CD4-positive, alpha-beta T cell (primary cell): ENCODE results near the gene CRIM1. TPM values are rescaled to one million over a fixed set of nuclear protein-coding genes. Genes with fewer than 3 reads are reported as not detected.

Source experiments
- ATAC-seq: fragments of 200-7000 bp; cut with Tn5 transposase; one replicate; pipeline ENCODE4 v1.10.0; 2022; ENCODE audit warnings: mild to moderate bottlenecking; ENCODE audit not compliant: poor library complexity
- CTCF ChIA-PET: fragments of 350-600 bp; sonication (Branson Sonifier 250); formaldehyde crosslinking; loops from one replicate; lab custom pipeline; 2021; ENCODE audit warnings: antibody characterized with exemption, inconsistent platforms; lab: Charles Lee
- POLR2A ChIA-PET: fragments of 350-600 bp; sonication (Branson Sonifier 250); formaldehyde crosslinking; loops from one replicate; lab custom pipeline; 2021; ENCODE audit warnings: antibody characterized with exemption, inconsistent platforms; lab: Charles Lee
- DNase-seq, 14 experiments: peaks; one replicate each; pipeline ENCODE4 v3.0.0-alpha.2; 2013 to 2020; ENCODE audit warnings: mixed read lengths in 2 of 14
- H3K27ac ChIP-seq, 2 donors: one replicate each; pipeline versions ENCODE4 v1.5.1 to v1.7.0; 2013; ENCODE audit warnings: low read length in 2 of 2, low read depth in 1 of 2, mild to moderate bottlenecking in 1 of 2
- H3K27me3 ChIP-seq, 2 experiments: 1 replicate in 1 of 2; 2 replicates in 1 of 2; pipeline versions ENCODE4 v1.6.1 to v1.7.0; 2013; ENCODE audit warnings: low read length in 2 of 2, control low read depth in 1 of 2, mild to moderate bottlenecking in 1 of 2, moderate library complexity in 1 of 2; ENCODE audit not compliant: insufficient read depth in 2 of 2, control insufficient read depth in 1 of 2
- H3K36me3 ChIP-seq: one replicate; pipeline ENCODE4 v1.6.1; 2013; ENCODE audit warnings: low read length, control low read depth; ENCODE audit not compliant: insufficient read depth
- H3K4me1 ChIP-seq: one replicate; pipeline ENCODE4 v1.6.1; 2013; ENCODE audit warnings: low read length, control low read depth; ENCODE audit not compliant: insufficient read depth
- H3K4me3 ChIP-seq: one replicate; pipeline ENCODE4 v1.5.1; 2013; ENCODE audit warnings: mild to moderate bottlenecking, low read length, moderate library complexity
- H3K9me3 ChIP-seq, 2 experiments: 1 replicate in 1 of 2; 2 replicates in 1 of 2; pipeline versions ENCODE4 v1.6.1 to v1.7.0; 2013; ENCODE audit warnings: low read length in 2 of 2, mild to moderate bottlenecking in 2 of 2, control low read depth in 1 of 2, moderate library complexity in 1 of 2; ENCODE audit not compliant: control insufficient read depth in 1 of 2, insufficient read depth in 1 of 2
- H3K27ac Mint-ChIP-seq: one replicate; pipeline ENCODE4 v1.8.0; 2020; ENCODE audit warnings: mixed read lengths
- H3K27me3 Mint-ChIP-seq: one replicate; pipeline ENCODE4 v1.8.0; 2021; ENCODE audit warnings: mixed read lengths
- H3K36me3 Mint-ChIP-seq: one replicate; pipeline ENCODE4 v1.8.0; 2021; ENCODE audit warnings: low read depth, mixed read lengths
- H3K4me1 Mint-ChIP-seq: one replicate; pipeline ENCODE4 v1.8.0; 2021; ENCODE audit warnings: low read depth, mixed read lengths
- H3K4me3 Mint-ChIP-seq: one replicate; pipeline ENCODE4 v1.8.0; 2020; ENCODE audit warnings: mild to moderate bottlenecking, mixed read lengths
- H3K9me3 Mint-ChIP-seq: one replicate; pipeline ENCODE4 v1.8.0; 2020; ENCODE audit warnings: mixed read lengths
- intact Hi-C, 2 experiments: fragments of 100-400 bp; cut with DNase I in 1 of 2; cut with micrococcal nuclease in 1 of 2; formaldehyde crosslinking; loops; one replicate each; pipeline versions ENCODE4 v1.15.1 to v1.9.0; 2023 to 2025; cut with DNase I, micrococcal nuclease
- total RNA-seq, 174 experiments: library from RNA in 2 of 174; stranded (reverse) in 2 of 174; gene quantifications; one replicate each; pipeline ENCODE4 v1.2.3 and lab custom pipeline; 2021 to 2026
- TF ChIP-seq, protein P1 (sequence below): fragments of 200-600 bp; IDR thresholded peaks from one replicate; pipeline ENCODE4 v1.8.0; 2022; ENCODE audit warnings: antibody characterized with exemption, mild to moderate bottlenecking

Gene CRIM1
- total RNA-seq, 2 experiments from 2014 or later, result 1.1 to 1.7 TPM

DNA sequence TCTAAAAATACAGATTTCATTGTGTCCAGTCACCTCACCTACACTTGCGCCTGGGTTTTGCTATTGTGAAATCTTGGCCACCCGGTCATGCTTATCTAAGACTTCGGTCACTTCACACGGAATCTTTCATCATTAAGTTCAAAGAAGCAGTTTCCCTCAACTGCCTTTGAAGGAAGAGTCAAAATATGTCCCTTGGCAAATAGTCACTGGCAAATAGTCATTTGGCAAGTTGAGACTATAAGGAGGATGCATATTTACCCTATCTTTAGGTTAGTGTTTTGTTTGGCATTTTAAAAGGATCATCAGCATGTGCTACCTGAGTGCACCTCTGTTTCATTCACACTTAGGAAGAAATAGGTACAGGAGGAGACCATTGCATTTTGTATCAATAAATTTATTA is 146.5 kb downstream of the CRIM1 start:
- POLR2A ChIA-PET, result no interaction called here
- no peaks in the 10 kb centered on the region for H3K36me3 ChIP-seq
- TF ChIP-seq, protein P1, sequence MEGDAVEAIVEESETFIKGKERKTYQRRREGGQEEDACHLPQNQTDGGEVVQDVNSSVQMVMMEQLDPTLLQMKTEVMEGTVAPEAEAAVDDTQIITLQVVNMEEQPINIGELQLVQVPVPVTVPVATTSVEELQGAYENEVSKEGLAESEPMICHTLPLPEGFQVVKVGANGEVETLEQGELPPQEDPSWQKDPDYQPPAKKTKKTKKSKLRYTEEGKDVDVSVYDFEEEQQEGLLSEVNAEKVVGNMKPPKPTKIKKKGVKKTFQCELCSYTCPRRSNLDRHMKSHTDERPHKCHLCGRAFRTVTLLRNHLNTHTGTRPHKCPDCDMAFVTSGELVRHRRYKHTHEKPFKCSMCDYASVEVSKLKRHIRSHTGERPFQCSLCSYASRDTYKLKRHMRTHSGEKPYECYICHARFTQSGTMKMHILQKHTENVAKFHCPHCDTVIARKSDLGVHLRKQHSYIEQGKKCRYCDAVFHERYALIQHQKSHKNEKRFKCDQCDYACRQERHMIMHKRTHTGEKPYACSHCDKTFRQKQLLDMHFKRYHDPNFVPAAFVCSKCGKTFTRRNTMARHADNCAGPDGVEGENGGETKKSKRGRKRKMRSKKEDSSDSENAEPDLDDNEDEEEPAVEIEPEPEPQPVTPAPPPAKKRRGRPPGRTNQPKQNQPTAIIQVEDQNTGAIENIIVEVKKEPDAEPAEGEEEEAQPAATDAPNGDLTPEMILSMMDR, result no peak
- H3K9me3 ChIP-seq, result no peaks in the 10 kb centered on the region
- CTCF ChIA-PET, result no interaction called here
- Mint-ChIP-seq H3K36me3 (no peaks in the 10 kb centered on the region), H3K27ac (no peak overlapping the region), H3K4me1 (no peaks in the 10 kb centered on the region), H3K27me3 (no peaks in the 10 kb centered on the region), H3K4me3 (no peak overlapping the region), H3K9me3 (no peaks in the 10 kb centered on the region)
- H3K27ac ChIP-seq, result no peak overlapping the region
- DNase-seq (no peak), ATAC-seq (no peak)
- H3K4me3 ChIP-seq, result no peak overlapping the region
- intact Hi-C loops, result loop anchor here in 1 of 2 experiments (10.0 kb wide), 1 partner anchor 147 kb away; the partner anchor contains the start of gene CRIM1
- H3K27me3 ChIP-seq, result no peaks in the 10 kb centered on the region
- no peaks in the 10 kb centered on the region for H3K4me1 ChIP-seq

DNA sequence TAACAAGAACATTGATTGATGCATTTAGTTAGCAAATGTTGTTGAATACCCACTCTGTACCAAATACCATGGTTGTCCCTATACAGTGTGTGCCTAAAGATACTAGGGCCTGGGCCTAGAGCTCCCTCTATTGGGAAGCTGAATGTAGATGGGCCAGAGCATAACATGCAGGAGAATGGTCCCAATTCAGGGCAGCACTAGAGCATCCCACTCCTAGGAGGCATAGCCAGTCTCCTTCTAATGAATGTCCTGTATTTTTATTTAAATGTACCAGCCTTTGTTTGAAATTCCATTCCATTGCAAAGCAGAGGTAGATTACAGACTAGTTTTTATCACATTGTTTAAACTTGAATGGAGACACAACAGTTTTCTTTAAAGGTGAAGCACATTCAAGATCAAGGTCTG is 151.8 kb downstream of the CRIM1 start:
- no peaks in the 10 kb centered on the region for H3K36me3 Mint-ChIP-seq
- Histone ChIP-seq H3K9me3 (no peaks in the 10 kb centered on the region), H3K27ac (no peak overlapping the region), H3K36me3 (no peaks in the 10 kb centered on the region), H3K27me3 (no peaks in the 10 kb centered on the region), H3K4me3 (no peak overlapping the region), H3K4me1 (no peaks in the 10 kb centered on the region)
- TF ChIP-seq, protein P1, result peak; percentile 60
- intact Hi-C loops, result loop anchor here in 1 of 2 experiments (10.0 kb wide), 1 partner anchor 153 kb away; the partner anchor contains the start of gene CRIM1
- no peak overlapping the region for H3K4me3 Mint-ChIP-seq
- H3K27ac Mint-ChIP-seq, result no peak overlapping the region
- POLR2A ChIA-PET, result no interaction called here
- H3K9me3 Mint-ChIP-seq, result no peaks in the 10 kb centered on the region
- no peaks in the 10 kb centered on the region for H3K27me3 Mint-ChIP-seq
- CTCF ChIA-PET, result interaction anchor here (1.2 kb wide), 1 partner anchor 9 kb away, joined by 3 read pairs; no protein-coding TSS in a partner anchor
- no peaks in the 10 kb centered on the region for H3K4me1 Mint-ChIP-seq
- DNase-seq (peak in 5 of 14 experiments; percentile 19 to 42 (median 40)), ATAC-seq (no peak)

DNA sequence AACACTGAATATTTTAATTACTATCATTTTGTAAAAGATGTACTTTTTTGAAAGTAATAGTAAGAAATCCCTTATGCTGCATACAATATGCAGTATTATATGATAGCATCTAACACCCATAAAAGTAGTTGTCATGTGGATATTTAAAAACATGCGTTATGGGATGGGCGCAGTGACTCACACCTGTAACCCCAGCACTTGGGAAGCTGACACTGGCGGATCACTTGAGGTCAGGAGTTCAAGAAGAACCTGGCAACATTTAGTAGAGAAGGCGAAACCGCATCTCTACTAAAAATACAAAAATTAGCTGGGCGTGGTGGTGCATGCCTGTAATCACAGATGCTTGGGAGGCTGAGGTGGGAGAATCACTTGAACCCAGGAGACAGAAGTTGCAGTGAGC is 153.5 kb downstream of the CRIM1 start:
- H3K4me3 Mint-ChIP-seq, result no peak overlapping the region
- H3K4me1 Mint-ChIP-seq, result no peaks in the 10 kb centered on the region
- H3K9me3 ChIP-seq, result no peaks in the 10 kb centered on the region
- TF ChIP-seq, protein P1, result no peak
- no peak overlapping the region for H3K27ac Mint-ChIP-seq
- no peaks in the 10 kb centered on the region for H3K36me3 ChIP-seq
- H3K4me1 ChIP-seq, result no peaks in the 10 kb centered on the region
- no peaks in the 10 kb centered on the region for H3K27me3 ChIP-seq
- H3K4me3 ChIP-seq, result no peak overlapping the region
- ChIA-PET POLR2A (no interaction called here), CTCF (no interaction called here)
- no peaks in the 10 kb centered on the region for H3K36me3 Mint-ChIP-seq
- DNase-seq, result no peak
- intact Hi-C loops, result loop anchor here in 1 of 2 experiments (10.0 kb wide), 1 partner anchor 154 kb away; the partner anchor contains the start of gene CRIM1
- H3K9me3 Mint-ChIP-seq, result no peaks in the 10 kb centered on the region
- no peak overlapping the region for H3K27ac ChIP-seq
- H3K27me3 Mint-ChIP-seq, result no peaks in the 10 kb centered on the region
- no peak for ATAC-seq
